ENCODE data around the gene WDR86.

The WDR86 gene, protein sequence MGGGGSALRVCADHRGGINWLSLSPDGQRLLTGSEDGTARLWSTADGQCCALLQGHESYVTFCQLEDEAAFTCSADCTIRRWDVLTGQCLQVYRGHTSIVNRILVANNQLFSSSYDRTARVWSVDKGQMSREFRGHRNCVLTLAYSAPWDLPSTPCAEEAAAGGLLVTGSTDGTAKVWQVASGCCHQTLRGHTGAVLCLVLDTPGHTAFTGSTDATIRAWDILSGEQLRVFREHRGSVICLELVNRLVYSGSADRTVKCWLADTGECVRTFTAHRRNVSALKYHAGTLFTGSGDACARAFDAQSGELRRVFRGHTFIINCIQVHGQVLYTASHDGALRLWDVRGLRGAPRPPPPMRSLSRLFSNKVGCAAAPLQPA

DNA sequence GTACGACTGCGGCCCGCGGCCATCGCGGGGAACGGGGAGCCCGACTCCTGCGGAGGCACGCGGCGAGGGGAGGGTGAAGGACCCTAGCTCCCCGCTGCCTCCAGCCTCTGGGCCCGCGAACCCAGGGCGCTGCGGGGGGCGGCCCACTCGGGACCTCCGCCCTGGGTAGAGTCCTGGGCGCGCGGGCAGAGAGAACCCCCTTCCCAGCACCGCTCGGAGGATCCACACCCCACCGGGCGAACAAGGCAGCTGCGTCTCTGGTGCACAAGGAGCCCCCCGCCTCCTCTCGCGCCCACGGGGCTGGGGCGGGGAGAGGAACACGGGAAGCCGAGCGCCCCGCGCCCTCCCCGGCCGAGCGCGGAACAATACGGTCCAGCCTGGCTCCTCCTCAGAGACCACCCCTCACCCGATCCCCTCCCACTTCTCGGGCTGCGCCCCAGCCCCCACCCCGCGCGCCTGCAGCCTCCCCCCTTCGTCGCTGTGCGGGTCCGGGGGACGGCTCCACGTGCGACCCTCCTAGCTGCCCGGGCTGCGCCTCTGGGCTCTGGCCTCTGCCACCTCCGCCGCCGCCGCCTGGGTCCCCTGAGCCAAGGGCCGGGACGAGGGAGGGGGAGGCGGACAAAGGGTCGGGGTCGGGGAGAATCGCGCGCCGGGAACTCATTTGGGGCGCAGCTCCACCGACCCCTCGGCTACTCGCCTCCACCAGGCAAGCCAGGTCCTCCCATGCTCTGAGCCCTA is at the start of gene WDR86:
TSS of gene WDR86 (minus strand) at position 372 of the 738 bp plus-strand sequence. CDS start 449 bp downstream, outside the sequence.
- DNase-seq: no peak

DNA sequence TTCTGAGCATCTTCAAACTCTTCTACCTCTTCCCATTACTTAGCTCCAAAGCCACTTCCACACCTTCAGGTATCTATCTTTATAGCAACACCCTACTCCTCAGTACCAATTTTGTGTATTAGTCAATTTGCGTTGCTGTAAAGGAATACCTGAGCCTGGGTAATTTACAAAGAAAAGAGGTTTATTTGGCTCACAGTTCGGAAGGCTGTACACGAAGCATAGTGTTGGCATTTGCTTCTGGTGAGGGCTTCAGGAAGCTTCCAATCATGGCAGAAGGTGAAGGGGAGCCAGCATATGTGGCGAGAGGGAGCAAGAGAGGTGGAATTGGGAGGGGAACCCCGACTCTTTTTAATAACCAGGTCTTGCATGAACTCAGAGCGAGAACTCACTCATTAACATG is 47.7 kb upstream of the WDR86 start:
- DNase-seq: no peak

DNA sequence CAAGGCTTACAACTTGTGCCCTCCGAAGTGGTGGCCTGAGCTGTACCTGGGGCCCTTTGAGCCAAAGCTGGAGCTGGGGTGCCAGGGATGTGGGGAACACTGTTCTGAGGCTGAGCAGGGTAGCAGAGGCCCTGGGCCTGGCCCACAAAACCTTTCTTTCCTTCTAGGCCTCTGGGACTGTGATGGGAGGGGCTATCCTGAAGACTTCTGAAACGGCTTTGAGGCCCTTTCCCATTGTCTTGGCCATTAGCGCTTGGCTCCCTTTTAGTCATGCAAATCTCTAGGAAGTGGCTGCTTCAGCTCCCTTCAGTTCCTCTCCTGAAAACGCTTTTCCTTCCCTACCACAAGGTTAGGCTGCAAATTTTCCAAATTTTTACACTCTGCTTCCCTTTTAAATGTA is 46.9 kb upstream of the WDR86 start:
- no peak for DNase-seq

DNA sequence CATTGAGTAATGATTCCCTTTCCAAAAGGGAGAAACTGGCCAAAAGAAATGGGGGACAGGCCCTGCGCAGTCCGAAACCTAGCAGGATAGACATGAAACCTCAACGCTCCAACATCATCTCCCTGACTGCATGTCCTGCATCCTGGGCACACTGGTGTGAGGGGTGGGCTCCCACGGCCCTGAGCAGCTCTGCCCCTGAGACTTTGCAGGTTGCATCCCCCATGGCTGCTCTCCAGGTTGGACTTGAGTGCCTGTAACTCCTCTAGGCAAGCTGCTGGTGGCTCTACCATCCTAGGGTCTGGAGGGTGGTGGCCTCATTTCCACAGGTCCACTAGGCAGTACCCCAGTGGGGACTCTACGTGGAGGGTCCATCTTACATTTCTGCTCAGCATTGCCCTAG is 46.4 kb upstream of the WDR86 start:
- DNase-seq: no peak

DNA sequence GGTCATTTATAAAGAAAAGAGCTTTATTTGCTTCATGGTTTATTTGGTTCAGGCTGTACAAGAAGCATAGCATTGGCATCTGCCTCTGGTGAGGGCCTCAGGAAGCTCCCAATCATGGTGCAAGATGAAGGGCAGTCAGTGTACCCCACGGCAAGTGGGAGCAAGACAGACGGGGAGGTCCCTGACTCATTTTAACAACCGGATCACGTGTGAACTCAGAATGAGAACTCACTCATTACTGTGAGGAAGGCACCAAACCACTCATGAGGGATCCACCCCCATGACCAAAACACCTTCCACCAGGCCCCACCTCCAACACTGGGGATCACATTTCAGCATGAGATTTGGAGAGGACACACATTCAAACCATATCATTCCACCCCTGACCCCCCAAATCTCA is 45.9 kb upstream of the WDR86 start:
- DNase-seq: no peak

DNA sequence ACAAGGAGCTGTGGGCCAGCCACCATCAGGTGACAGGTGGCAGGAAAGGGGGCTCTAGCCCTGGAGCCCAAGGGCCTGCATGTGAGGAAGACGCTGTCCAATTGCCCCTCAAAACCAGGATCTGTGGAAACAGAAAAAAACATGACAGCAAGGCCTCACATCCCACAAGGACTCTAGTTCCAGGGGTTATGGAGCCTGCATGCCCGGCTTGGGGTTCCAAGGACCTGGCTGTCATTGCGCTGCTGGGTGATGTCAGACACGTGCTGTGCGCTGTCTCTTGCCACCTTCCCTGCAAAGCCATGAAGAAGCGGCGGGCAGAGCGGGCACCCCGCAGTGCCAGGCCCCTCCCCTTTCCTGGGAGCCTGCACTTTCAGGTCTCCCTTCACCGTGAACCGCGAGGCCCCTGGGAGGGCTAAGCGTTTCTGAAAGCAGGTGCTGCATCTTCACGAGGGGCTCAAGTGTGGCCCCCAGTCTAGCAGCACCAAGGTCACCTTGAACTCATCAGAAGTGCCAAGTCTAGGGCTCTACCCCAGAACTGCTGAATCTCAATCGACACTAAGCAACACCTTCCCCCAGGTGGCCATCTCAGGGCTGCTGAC is 45.2 kb upstream of the WDR86 start:
- no peak for DNase-seq

DNA sequence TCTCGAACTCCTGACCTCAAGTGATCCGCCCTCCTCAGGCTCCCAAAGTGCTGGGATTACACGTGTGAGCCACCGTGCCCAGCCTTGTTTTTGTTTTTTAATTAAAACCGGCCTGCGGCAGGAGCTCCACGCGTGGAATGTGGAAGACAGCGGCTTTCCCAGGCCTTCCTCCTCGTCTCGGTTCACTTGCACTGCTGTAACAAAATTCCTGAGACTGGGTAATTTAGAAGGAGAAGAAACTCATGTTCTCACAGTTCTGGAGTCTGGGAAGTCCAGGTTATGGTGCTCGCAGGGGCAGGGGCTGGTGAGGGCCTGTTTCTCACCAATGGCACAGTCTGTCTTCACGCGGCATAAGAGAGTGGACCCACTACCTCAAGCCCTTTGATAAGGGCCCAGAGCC is 44.5 kb upstream of the WDR86 start:
- DNase-seq: no peak

DNA sequence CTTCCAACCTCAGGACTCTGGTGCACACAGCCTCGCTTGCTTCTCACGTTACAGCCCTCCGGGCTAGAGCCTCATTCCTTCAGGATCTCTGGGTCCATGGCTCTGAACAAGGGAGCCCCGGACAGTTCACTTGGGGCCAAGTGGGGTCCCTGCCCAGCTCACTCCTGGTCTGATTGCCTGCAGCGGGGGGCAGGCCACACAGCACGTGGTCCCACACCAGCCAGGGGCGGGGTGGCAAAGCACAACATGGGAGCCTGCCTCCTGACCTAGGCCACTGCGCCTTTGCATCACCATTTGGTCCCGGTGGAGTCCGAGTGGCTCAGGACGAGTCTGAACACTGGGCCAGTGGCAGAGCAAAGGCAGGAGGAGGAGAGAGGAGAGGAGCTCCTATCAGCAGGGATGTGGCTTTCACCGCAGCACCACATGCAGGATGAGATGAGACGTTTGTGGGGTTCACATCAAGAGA is 43.5 kb upstream of the WDR86 start:
- no peak for DNase-seq

DNA sequence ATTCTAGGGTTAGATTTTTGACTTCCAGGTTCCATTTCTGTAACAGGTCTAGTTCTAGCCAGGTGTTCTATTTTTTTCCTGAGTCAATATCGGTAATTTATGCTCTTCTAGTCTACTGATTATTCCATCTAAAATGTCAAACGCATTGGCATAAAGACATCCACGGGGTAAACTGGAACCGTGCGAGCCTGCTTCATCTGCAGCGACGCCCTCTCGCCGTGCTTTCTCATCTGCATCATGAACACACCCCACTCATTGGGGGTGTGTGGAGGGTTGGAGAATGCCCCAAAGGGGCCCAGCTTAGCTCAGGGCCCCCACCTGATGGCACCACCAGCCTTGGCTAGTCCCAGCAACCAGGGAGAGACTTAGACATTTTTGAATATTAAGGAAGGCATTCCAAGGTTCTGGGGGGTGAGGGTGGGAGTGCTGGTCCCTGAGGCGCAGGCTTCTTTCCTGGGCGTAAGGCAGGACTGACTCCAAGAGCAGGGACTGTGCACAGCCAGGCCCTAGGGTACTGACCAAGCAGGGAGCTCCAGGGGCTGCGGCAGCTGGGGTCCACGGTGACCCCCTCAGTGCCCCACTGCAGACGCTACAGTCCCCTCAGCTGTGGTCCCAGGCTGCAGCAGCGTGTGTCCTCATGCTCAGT is 43.0 kb upstream of the WDR86 start:
- no peak for DNase-seq

DNA sequence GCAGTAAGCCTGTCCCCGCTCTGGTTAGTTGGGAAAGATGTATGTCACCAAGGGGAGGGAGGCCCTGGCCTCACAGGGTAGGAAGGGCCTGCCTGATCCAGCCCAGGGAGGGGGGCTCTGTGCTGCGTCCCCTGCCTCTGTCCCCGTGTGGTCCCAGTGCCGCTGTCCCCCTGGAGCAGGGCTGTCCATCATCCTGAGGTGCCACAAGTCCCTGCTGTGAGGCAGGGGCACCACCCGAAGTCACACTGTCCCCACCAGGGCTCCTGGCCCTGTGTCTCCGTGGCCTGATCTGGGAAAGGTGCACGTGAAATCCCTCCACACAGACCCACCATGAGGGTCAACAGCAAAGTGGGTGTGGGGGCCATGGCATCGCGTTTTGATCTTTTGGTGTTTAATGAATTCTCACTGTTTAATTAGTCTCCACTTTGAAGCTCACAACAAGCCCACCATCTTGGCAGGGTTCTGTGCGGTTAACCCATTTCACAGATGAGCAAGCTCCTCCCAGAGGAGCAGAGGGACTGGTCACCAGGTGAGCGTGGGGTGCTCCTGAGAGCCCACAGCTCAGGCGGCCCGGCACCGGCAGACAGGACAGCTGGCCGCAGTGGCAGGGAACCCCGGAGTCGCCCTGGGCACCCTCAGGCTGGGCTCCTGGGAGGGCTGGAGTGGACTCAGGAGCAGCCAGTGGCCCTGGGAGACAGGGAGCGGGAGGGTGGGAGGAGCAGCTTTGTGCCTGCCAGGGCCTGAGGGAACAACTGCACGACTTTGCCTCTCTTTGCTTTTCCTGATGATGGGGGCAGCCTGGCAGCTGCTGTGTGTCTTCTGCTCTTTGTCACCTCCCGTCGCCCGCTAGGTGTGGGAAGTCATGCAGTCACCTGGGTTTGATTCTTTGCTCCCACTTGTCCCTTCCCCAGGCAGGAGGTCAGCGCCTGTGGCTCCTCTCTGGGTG is 42.1 kb upstream of the WDR86 start:
- no peak for DNase-seq

DNA sequence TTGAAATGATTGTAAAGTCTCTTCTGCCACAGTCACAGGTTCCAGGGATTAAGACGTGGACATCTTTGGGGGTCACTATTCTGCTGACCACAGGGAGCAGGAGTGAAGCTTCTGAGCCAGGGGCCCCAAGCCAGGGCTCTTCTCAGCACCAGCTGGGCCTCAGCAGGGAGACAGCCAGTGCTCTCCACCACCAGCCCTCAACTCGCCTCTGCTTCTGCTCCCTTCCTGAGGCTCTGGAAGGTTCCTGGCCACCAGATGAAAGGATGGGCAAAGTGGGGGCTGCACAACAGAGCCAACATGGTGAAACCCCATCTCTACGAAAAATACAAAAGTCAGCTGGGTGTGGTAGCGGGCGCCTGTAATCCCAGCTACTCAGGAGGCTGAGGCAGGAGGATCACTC is 41.3 kb upstream of the WDR86 start:
- DNase-seq: no peak

DNA sequence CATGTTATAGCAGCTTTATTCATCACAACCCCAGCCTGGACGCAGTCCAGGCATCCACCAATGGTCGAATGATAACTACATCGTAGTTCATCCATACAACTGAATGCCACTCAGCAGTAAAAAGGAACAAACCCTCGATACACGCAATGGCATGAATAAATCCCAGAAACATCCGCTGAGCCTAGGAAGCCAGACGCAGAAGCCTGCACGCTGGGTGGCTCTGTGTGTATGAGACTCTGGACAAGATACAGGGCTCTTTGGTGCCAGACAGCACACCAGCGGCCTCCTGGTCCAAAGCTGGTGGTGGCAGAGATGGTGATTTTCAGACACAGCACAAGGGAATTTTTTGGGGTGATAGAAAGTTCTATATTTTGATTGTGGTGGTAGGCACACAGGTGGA is 40.2 kb upstream of the WDR86 start:
- DNase-seq: no peak

DNA sequence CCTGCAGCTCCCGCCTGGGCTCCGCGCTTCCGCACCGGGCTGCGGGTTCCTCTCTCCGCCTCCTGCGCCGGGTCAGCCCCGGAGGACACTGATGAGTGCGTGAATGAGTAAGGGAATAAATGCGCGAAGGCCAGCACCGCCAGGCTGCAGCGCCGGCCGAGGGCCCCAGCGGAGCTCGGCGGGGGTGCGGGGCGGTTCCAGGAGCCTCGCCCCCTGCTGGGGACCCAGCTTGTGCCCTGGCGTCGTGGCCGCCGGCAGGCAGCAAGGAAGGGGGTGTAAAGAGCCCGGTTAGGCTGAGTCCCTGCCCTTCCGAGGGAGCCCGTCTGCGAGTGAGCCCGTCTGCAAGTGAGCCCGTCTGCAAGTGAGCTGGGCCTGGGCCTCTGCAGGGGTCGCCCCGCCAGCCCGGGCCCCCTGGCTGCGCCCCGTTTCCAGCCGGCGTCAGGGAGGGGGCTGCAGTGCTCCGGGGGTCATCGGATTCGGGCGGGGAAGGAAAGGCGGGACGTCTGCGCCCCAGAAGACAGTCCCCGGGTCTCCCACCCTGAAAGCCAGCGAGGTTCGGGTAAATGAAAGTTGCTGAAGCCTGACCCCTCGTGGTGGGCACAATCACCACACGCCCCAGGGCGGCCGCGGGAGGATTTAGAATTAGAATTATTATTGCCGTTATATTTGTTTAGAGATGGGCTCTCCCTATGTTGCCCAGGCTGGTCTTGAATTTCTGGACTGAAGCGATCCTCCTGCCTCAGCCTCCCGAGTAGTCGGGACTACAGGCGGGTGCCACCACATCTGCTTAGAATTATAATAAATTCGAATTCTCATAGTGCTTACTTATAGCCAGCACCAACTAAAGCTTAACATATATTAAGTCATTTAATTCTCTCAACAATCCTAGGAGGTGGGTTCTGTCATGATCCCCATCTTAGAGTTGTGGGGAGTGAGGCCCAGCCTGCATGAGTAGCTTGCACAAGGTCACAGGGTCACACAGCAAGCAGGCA is 38.7 kb upstream of the WDR86 start:
- DNase-seq: no peak

DNA sequence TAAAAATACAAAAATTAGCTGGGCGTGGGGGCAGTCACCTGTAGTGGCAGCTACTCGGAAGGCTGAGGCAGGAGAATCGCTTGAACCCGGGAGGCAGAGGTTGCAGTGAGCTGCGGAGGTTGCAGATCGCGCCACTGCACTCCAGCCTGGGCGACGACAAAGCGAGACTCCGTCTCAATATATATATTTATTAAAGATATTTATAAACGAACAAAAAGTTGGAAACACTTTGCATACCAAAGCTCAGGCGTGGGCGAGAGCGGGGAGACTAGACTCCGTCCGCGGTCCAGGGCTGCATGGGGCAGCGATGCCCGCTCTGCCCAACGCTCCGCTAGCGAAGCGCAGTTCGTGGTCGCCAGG is 38.0 kb upstream of the WDR86 start:
- DNase-seq: no peak

DNA sequence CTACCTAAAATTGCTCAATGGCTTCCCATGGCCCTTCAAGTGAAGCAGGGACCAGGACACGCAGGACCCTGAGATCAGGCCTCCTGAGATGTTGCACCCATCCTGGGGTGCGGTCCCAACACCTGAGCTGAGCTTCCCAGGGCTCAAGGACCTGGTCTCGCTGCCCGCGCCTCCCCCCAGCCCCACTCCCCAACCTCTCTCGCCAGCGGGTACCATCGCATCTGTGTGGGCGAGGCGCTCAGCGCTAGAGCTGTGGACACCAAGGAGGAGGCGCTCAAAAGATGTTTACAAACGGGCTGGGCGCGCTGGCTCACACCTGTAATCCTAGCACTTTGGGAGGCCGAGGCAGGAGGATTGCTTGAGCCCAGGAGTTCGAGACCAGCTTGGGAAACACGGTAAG is 37.5 kb upstream of the WDR86 start:
- no peak for DNase-seq

DNA sequence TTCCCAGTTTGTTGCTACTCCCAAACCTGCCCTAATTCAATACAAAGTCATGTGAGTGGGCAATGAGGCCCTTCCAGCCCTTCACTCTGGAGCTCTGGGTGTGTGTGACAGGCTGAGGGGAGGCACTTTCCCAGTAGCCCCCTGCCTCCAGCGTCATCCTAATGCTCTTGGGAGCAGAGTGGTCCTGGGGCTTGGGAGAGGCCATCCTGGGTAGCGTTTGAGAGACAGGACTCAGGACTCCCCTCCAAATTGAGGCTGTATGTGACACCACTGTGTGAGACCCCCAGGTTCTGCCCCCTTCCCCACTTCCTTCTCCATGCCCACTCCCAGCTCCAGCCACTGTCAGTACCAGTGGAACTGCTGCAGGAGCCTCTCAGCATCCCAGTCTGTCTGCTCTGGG is 36.6 kb upstream of the WDR86 start:
- no peak for DNase-seq

DNA sequence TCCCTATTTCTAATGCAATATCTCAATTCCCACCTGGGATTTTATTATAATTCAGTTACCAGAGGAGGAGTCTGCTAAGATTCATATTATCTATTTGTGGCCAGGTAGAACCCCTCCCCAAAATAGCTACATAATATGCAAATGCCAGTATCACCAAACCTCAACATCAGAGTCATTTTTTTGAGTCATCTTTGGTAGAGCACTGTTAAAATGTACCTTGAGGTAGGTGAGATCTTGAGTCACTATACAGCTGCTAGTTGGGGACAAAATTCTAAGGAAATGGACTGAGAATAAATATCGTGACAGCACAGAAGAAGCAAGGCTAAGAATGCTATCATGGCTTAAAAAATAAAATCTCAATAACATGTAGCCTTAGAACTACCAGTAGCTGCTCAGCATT is 34.8 kb upstream of the WDR86 start:
- DNase-seq: no peak

DNA sequence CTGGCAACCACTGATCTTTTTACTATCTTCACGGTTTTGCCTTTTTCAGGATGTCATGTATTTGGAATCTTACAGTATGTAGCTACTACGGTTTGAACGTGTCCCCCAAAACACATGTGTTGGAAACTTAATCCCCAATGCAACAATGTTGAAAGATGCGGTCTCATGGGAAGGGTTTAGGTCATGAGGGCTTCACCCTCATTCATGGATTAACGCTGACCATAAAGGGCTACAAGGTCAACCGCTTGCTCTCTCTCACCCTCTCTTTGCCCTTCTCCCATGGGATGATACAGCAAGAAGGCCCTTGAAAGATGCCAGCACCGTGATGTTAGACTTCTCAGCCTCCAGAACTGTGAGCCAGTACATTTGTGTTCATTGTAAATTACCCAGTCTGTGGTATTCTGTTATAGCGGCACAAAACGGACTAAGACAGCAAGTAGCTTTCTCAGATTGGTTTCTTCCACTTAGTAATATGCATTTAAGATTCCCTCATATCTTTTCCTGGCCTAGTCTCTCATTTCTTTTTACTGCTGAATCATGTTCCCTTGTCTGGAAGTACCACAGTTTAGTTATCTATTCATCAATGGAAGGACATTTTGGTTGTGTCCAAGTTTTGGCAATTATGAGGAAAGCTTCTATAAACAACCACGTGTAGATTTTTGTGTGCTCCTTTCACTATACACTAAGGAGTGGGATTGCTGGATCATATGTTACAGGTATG is 33.1 kb upstream of the WDR86 start:
- DNase-seq: no peak

DNA sequence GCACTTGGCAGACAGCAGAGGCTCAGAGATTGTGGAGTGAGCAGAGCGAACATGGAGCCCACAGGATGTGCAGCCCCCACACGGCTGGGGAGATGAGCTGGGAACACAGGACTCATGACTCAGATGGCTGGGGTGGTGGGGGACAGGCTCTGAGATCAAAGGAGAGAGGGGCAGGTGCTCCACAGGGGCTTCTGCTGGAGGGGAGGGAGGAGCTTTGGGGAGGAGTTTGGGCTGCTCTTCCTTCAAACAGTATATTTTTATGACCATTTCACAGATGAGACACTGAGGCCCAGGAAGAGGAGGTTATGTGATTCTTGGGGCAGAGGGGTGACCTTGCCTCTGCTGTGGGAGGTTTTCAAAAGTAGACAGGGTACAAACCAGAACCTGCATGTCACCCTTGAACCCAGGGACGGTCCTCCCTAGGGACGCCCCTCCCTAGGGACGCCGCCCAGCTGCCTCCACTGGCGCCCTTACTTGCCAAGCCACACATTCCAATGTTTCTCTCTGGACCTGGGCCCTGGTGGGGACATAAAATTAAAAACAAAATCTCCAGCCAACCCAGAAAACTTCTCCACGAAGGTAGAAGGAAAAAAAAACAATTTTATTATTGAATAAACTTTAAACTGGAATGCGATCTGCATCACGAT is 31.1 kb upstream of the WDR86 start:
- DNase-seq: no peak
